SU-DHL-6 (cell line): ENCODE measurements around the gene ADPRH.

Source experiments
- EZH2phosphoT487 ChIP-seq: fragments of 200-600 bp; sonication (generic), shearing (Covaris generic); conservative IDR thresholded peaks from 2 replicates; pipeline ENCODE4 v1.6.1; 2018; ENCODE audit warnings: mild to moderate bottlenecking, antibody characterized with exemption, low read length, moderate library complexity, mixed read lengths
- TF ChIP-seq, protein P1 (sequence below): fragments of 200-600 bp; sonication (generic); IDR thresholded peaks from one replicate; pipeline ENCODE4 v1.5.1; 2017; ENCODE audit warnings: antibody characterized with exemption, mild to moderate bottlenecking, low read length, moderate library complexity; ENCODE audit not compliant: insufficient read depth, poor library complexity, severe bottlenecking

DNA sequence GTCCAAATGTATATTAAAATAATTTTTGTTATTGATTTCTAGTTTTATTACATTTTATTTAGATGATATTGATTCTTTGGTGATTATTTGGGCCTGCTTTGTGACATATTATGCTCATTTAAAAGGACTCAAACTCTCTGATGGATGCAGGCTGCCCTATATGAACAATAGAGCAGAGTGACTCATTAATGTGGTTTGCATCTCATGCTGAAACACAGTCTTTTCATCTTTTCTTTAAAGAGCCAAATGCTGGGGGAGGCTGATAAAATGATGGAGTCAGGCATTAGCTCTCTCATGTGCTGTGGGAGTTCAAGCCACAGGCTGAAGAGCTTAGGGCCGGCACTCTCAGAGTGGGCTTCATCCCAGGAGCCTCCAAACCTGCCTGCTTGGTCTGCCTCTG, 25.6 kb downstream of the ADPRH start:
- TF ChIP-seq, protein P1, sequence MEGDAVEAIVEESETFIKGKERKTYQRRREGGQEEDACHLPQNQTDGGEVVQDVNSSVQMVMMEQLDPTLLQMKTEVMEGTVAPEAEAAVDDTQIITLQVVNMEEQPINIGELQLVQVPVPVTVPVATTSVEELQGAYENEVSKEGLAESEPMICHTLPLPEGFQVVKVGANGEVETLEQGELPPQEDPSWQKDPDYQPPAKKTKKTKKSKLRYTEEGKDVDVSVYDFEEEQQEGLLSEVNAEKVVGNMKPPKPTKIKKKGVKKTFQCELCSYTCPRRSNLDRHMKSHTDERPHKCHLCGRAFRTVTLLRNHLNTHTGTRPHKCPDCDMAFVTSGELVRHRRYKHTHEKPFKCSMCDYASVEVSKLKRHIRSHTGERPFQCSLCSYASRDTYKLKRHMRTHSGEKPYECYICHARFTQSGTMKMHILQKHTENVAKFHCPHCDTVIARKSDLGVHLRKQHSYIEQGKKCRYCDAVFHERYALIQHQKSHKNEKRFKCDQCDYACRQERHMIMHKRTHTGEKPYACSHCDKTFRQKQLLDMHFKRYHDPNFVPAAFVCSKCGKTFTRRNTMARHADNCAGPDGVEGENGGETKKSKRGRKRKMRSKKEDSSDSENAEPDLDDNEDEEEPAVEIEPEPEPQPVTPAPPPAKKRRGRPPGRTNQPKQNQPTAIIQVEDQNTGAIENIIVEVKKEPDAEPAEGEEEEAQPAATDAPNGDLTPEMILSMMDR, result no peak
- no peak for TF ChIP-seq EZH2phosphoT487
